Inflammatory macrophage treated with lipopolysaccharide for 1 hour (primary cell): ENCODE measurements around the gene SRGAP2C.
"Not testable (repeated sequence)": the region's sequence is repeated elsewhere in the genome, so short reads cannot be mapped to it uniquely, and the experiment has no call there.

ENCODE experiments used
- DNase-seq, 2 donors: peaks; one replicate each; pipeline ENCODE4 v3.0.0-alpha.2; 2020 to 2022

The SRGAP2C gene

GRCh38 chr1:121280699-121281317 lies 96.0 kb downstream of the SRGAP2C start:
- not testable (repeated sequence) for DNase-seq

- not testable (repeated sequence) for DNase-seq
These were observed 96.7 kb downstream of the SRGAP2C start for GRCh38 chr1:121281480-121281879.

GRCh38 chr1:121283587-121284180 lies 98.9 kb downstream of the SRGAP2C start:
- DNase-seq = not testable (repeated sequence)

GRCh38 chr1:121292590-121292989 lies 107.8 kb downstream of the SRGAP2C start:
- not testable (repeated sequence) for DNase-seq

GRCh38 chr1:121293263-121294204 lies 108.8 kb downstream of the SRGAP2C start:
- DNase-seq = not testable (repeated sequence)

- not testable (repeated sequence) for DNase-seq
These were observed 109.4 kb downstream of the SRGAP2C start for GRCh38 chr1:121294205-121294570.

- DNase-seq = not testable (repeated sequence)
These were observed 111.8 kb downstream of the SRGAP2C start for GRCh38 chr1:121296563-121296962.

- not testable (repeated sequence) for DNase-seq
These were observed 113.8 kb downstream of the SRGAP2C start for GRCh38 chr1:121298529-121298928.

GRCh38 chr1:121299514-121300149 lies 114.9 kb downstream of the SRGAP2C start:
- not testable (repeated sequence) for DNase-seq

GRCh38 chr1:121301876-121302275 lies 117.1 kb downstream of the SRGAP2C start:
- DNase-seq = not testable (repeated sequence)

- not testable (repeated sequence) for DNase-seq
These were observed 123.0 kb downstream of the SRGAP2C start for GRCh38 chr1:121307759-121308158.

- not testable (repeated sequence) for DNase-seq
These were observed 130.7 kb downstream of the SRGAP2C start for GRCh38 chr1:121315509-121315908.

GRCh38 chr1:121316081-121316480 lies 131.3 kb downstream of the SRGAP2C start:
- DNase-seq = not testable (repeated sequence)

- DNase-seq = not testable (repeated sequence)
These were observed 133.0 kb downstream of the SRGAP2C start for GRCh38 chr1:121317491-121318468.

- not testable (repeated sequence) for DNase-seq
These were observed 133.9 kb downstream of the SRGAP2C start for GRCh38 chr1:121318687-121319086.

GRCh38 chr1:121321660-121322059 lies 136.9 kb downstream of the SRGAP2C start:
- DNase-seq = not testable (repeated sequence)

- not testable (repeated sequence) for DNase-seq
These were observed 140.0 kb downstream of the SRGAP2C start for GRCh38 chr1:121324726-121325125.

- not testable (repeated sequence) for DNase-seq
These were observed 147.4 kb downstream of the SRGAP2C start for GRCh38 chr1:121332141-121332540.

GRCh38 chr1:121332599-121333562 lies 148.1 kb downstream of the SRGAP2C start:
- DNase-seq = not testable (repeated sequence)

- not testable (repeated sequence) for DNase-seq
These were observed 153.2 kb downstream of the SRGAP2C start for GRCh38 chr1:121337958-121338357.
